ENCODE data around the gene ANKFY1. TPM values are rescaled to one million over a fixed set of nuclear protein-coding genes. Genes with fewer than 3 reads are reported as not detected.
A peak's percentile ranks its signal among the peaks of the same experiment; 100 is the strongest.

ANKFY1 gene
- total RNA-seq, 4 donors from 2014 or later = 12.6 to 26.9 (median 13.5) TPM

GRCh38 chr17:4206962-4207361 is 56.8 kb downstream of the ANKFY1 start:
- Histone ChIP-seq H3K27ac (no peak overlapping the region), H3K27me3 (no peaks in the 10 kb centered on the region), H3K4me1 (peaks cover 16 to 22% of the 10 kb centered on the region in 2 donors), H3K9me3 (no peaks in the 10 kb centered on the region), H3K4me3 (no peak overlapping the region), H3K36me3 (peaks cover 0 to 25% of the 10 kb centered on the region in 2 donors)
- DNase-seq = no peak
- ATAC-seq = no peak
- no peak for TF ChIP-seq CTCF (IDR thresholded peaks at IDR 0.05 in 4 of 5, conservative IDR thresholded peaks at IDR 0.05 in 1 of 5)
- TF ChIP-seq POLR2A (IDR thresholded peaks at IDR 0.05) = no peak
- intact Hi-C loops (cut with DNase I; ENCODE audit: low total_unique reads) = no loop called here
- in situ Hi-C loops (cut with MboI; ENCODE audit: low sequenced_read_pairs in 4 of 4) = loop anchor here in 1 of 4 donors (10.0 kb wide), 1 partner anchor 208 kb away; no protein-coding TSS in a partner anchor

- Histone ChIP-seq H3K9me3 (no peaks in the 10 kb centered on the region), H3K4me3 (no peak overlapping the region), H3K36me3 (peaks cover 0 to 25% of the 10 kb centered on the region in 2 donors), H3K27ac (no peak overlapping the region), H3K4me1 (peaks cover 16 to 22% of the 10 kb centered on the region in 2 donors), H3K27me3 (no peaks in the 10 kb centered on the region)
- in situ Hi-C loops (cut with MboI; ENCODE audit: low sequenced_read_pairs in 4 of 4) (loop anchor here in 1 of 4 donors (10.0 kb wide), 1 partner anchor 209 kb away; no protein-coding TSS in a partner anchor), intact Hi-C loops (cut with DNase I; ENCODE audit: low total_unique reads) (no loop called here)
- TF ChIP-seq POLR2A (IDR thresholded peaks at IDR 0.05) (no peak), CTCF (IDR thresholded peaks at IDR 0.05 in 4 of 5, conservative IDR thresholded peaks at IDR 0.05 in 1 of 5) (no peak)
- DNase-seq (no peak), ATAC-seq (no peak)
These were observed 57.9 kb downstream of the ANKFY1 start for GRCh38 chr17:4205917-4206316.

- intact Hi-C loops (cut with DNase I; ENCODE audit: low total_unique reads) = no loop called here
These were observed 59.0 kb downstream of the ANKFY1 start for GRCh38 chr17:4204710-4205173.

GRCh38 chr17:4204190-4204589 is 59.6 kb downstream of the ANKFY1 start:
- ATAC-seq (no peak), DNase-seq (no peak)
- Histone ChIP-seq H3K9me3 (no peaks in the 10 kb centered on the region), H3K4me3 (no peak overlapping the region), H3K27ac (peak overlapping the region; percentile 35 to 57 (median 53)), H3K36me3 (peaks cover 0 to 19% of the 10 kb centered on the region in 2 donors), H3K27me3 (no peaks in the 10 kb centered on the region), H3K4me1 (peaks cover 14 to 16% of the 10 kb centered on the region in 2 donors)
- intact Hi-C loops (cut with DNase I; ENCODE audit: low total_unique reads) = no loop called here
- TF ChIP-seq CTCF (IDR thresholded peaks at IDR 0.05 in 4 of 5, conservative IDR thresholded peaks at IDR 0.05 in 1 of 5) (no peak), POLR2A (IDR thresholded peaks at IDR 0.05) (no peak)
- in situ Hi-C loops (cut with MboI; ENCODE audit: low sequenced_read_pairs in 4 of 4) = loop anchor here in 1 of 4 donors (10.0 kb wide), 1 partner anchor 211 kb away; no protein-coding TSS in a partner anchor

More at GRCh38 chr17:4204710-4205173, 59.0 kb downstream of the ANKFY1 start:
- peak overlapping the region; percentile 35 to 57 (median 53) for H3K27ac ChIP-seq
- peaks cover 0 to 25% of the 10 kb centered on the region in 2 donors for H3K36me3 ChIP-seq
- ATAC-seq (peak; percentile 48 to 51), DNase-seq (peak in 1 of 2 donors; percentile 41)
- H3K9me3 ChIP-seq = no peaks in the 10 kb centered on the region
- TF ChIP-seq POLR2A (IDR thresholded peaks at IDR 0.05) = no peak
- no peak for TF ChIP-seq CTCF (IDR thresholded peaks at IDR 0.05 in 4 of 5, conservative IDR thresholded peaks at IDR 0.05 in 1 of 5)
- peaks cover 15 to 16% of the 10 kb centered on the region in 2 donors for H3K4me1 ChIP-seq
- no peak overlapping the region for H3K4me3 ChIP-seq
- H3K27me3 ChIP-seq = no peaks in the 10 kb centered on the region
- in situ Hi-C loops (cut with MboI; ENCODE audit: low sequenced_read_pairs in 4 of 4) = loop anchor here in 1 of 4 donors (10.0 kb wide), 1 partner anchor 210 kb away; no protein-coding TSS in a partner anchor

Measured in gastrocnemius medialis (tissue), 4 donors.